NT2/D1 (cell line): Measurements from ENCODE around the gene ANAPC10.

Source experiments
- SUZ12 ChIP-seq: IDR thresholded peaks from 2 replicates; pipeline ENCODE4 v1.6.1; 2011; ENCODE audit not compliant: insufficient read length, insufficient read depth; ENCODE audit errors: extremely low read depth
- YY1 ChIP-seq: IDR thresholded peaks from 2 replicates; pipeline ENCODE4 v1.6.1; 2011; ENCODE audit not compliant: insufficient read length, insufficient read depth
- ZNF274 ChIP-seq: IDR thresholded peaks from 2 replicates; pipeline ENCODE4 v1.6.1; 2011; ENCODE audit warnings: mild to moderate bottlenecking, low read depth, low read length

DNA sequence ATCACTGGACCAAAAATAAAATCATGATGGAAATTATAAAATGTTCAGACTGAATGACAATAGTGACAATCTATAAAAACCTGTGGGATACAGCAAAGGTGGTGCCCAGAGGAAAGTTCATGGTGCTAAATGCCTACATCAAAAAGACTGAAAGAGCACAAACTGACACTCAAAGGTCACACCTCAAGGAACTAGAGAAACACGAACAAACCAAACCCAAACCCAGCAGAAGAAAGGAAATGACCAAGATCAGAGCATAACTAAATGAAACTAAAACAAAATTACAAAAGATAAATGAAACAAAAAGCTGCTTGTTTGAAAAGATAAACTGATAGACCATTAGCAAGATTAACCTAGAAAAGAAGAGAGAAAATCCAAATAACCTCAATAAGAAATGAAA lies 78.7 kb downstream of the ANAPC10 start:
- TF ChIP-seq ZNF274: no peak
- TF ChIP-seq SUZ12: no peak
- no peak for TF ChIP-seq YY1
